ENCODE results near the gene KCNH1. TPM values are rescaled to one million over a fixed set of nuclear protein-coding genes. Genes with fewer than 3 reads are reported as not detected.

Gene KCNH1
- total RNA-seq, 1 donor from 2014 or later: 0.10 TPM

- H3K4me1 Mint-ChIP-seq (ENCODE audit: unreplicated experiment): peaks cover 2% of the 10 kb centered on the region
- no peaks in the 10 kb centered on the region for H3K9me3 Mint-ChIP-seq (ENCODE audit: unreplicated experiment)
- H3K27ac Mint-ChIP-seq (ENCODE audit: unreplicated experiment): no peak overlapping the region
- H3K36me3 Mint-ChIP-seq (ENCODE audit: low read depth, unreplicated experiment): no peaks in the 10 kb centered on the region
- no peak overlapping the region for H3K4me3 Mint-ChIP-seq (ENCODE audit: unreplicated experiment)
- peaks cover 2% of the 10 kb centered on the region for H3K27me3 Mint-ChIP-seq (ENCODE audit: unreplicated experiment)
- no peak for TF ChIP-seq CTCF (IDR thresholded peaks at IDR 0.05; ENCODE audit: unreplicated experiment)
- no peak for DNase-seq (ENCODE audit: low spot score)
Measured at GRCh38 chr1:210650403-210650802, 483.5 kb downstream of the KCNH1 start.

DNA sequence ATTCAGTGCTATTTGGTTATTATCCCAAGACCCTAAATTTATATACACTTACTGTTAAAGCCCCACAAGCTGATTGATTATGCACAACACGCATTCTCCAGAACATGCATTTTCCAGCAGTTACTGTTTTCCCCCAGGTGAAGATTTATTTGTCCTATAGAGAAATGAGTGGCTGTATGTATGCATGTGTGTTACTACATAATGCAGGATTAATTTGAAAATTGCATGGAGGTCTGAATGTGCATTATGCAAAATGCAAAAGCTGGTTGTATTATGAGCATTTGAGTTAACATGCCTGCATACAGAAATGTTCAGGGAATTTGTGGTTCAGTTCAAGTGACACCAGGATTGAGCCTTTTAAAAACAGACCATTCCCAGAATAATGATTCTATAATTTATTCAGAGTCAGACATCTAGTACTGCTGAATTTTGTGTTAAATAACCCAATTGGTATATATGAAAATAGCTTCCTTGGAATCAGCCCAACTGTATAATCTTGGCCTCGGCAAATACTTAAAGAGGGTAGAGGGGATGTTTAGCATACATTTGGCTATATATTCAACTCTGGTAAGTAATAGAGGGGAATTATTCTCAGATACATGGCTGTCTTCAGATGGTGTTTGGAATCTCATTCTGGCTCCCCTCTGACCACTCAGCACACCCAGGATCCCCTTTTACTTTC is 485.2 kb downstream of the KCNH1 start:
- Mint-ChIP-seq H3K4me1 (ENCODE audit: unreplicated experiment) (peaks cover 2% of the 10 kb centered on the region), H3K4me3 (ENCODE audit: unreplicated experiment) (no peak overlapping the region), H3K9me3 (ENCODE audit: unreplicated experiment) (no peaks in the 10 kb centered on the region), H3K27me3 (ENCODE audit: unreplicated experiment) (peaks cover under 1% of the 10 kb centered on the region), H3K36me3 (ENCODE audit: low read depth, unreplicated experiment) (no peaks in the 10 kb centered on the region), H3K27ac (ENCODE audit: unreplicated experiment) (no peak overlapping the region)
- TF ChIP-seq CTCF (IDR thresholded peaks at IDR 0.05; ENCODE audit: unreplicated experiment): no peak
- no peak for DNase-seq (ENCODE audit: low spot score)

- Mint-ChIP-seq H3K9me3 (ENCODE audit: unreplicated experiment) (no peaks in the 10 kb centered on the region), H3K27me3 (ENCODE audit: unreplicated experiment) (no peaks in the 10 kb centered on the region), H3K36me3 (ENCODE audit: low read depth, unreplicated experiment) (no peaks in the 10 kb centered on the region)
Measured at GRCh38 chr1:210647406-210648333, 486.3 kb downstream of the KCNH1 start.

GRCh38 chr1:210646258-210646616 is 487.7 kb downstream of the KCNH1 start:
- no peaks in the 10 kb centered on the region for H3K4me1 Mint-ChIP-seq (ENCODE audit: unreplicated experiment)
- no peaks in the 10 kb centered on the region for H3K36me3 Mint-ChIP-seq (ENCODE audit: low read depth, unreplicated experiment)
- H3K9me3 Mint-ChIP-seq (ENCODE audit: unreplicated experiment): no peaks in the 10 kb centered on the region
- H3K27ac Mint-ChIP-seq (ENCODE audit: unreplicated experiment): no peak overlapping the region
- H3K4me3 Mint-ChIP-seq (ENCODE audit: unreplicated experiment): no peak overlapping the region
- H3K27me3 Mint-ChIP-seq (ENCODE audit: unreplicated experiment): no peaks in the 10 kb centered on the region
- no peak for TF ChIP-seq CTCF (IDR thresholded peaks at IDR 0.05; ENCODE audit: unreplicated experiment)
- no peak for DNase-seq (ENCODE audit: low spot score)

More at GRCh38 chr1:210647406-210648333, 486.3 kb downstream of the KCNH1 start:
- DNase-seq (ENCODE audit: low spot score): no peak
- Mint-ChIP-seq H3K4me1 (ENCODE audit: unreplicated experiment) (peaks cover 2% of the 10 kb centered on the region), H3K4me3 (ENCODE audit: unreplicated experiment) (no peak overlapping the region), H3K27ac (ENCODE audit: unreplicated experiment) (no peak overlapping the region)
- no peak for TF ChIP-seq CTCF (IDR thresholded peaks at IDR 0.05; ENCODE audit: unreplicated experiment)

All from endothelial cell (in vitro differentiated cells).